ENCODE data around the gene SNX7.

SNX7 gene

DNA sequence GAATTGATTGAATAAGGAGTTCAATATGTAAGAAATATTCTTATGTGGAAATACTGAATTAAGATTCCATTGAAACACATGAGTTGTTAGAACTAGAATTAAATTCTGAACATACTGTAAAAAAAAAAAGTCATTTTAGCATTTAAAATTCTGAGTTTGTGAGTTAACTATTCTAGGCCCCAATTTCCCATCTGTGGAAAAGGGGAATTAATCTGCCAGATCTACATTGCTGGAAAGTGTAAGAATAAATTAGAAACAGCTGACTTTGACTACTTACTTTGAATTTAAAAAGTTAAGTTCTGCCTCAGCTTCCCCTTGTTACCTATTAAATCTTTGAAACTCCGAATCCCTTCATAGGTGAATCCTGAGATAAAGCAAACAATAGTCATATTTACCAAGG, 103.0 kb downstream of the SNX7 start:
- no peak for DNase-seq (ENCODE audit: low read depth in 2 of 2)

GRCh38 chr1:98766255-98766654, 104.7 kb downstream of the SNX7 start:
- DNase-seq (ENCODE audit: low read depth in 2 of 2), result no peak

DNA sequence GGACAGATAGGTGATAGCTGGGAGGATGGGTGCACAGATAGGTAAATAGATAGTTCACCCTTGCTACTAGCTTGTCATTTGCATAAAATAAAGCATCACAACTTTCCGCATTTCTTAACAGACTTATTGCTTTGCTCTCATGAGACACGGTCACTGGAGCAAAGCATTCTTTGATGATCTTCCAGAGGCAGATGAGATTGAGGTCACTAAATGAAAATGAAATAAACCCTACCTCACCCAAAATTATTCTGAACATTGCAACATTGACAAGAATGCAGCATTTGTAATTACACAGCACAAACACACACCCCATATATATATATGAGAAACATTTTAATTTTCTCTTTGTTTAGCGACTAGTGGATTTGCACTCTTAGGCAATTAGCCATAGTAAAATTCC, 107.6 kb downstream of the SNX7 start:
- DNase-seq (ENCODE audit: low read depth in 2 of 2), result no peak

GRCh38 chr1:98781906-98782305, 120.4 kb downstream of the SNX7 start:
- no peak for DNase-seq (ENCODE audit: low read depth in 2 of 2)

- DNase-seq (ENCODE audit: low read depth in 2 of 2), result no peak
These were observed 122.3 kb downstream of the SNX7 start for GRCh38 chr1:98783821-98784220.

- DNase-seq (ENCODE audit: low read depth in 2 of 2), result no peak
These were observed 130.0 kb downstream of the SNX7 start for GRCh38 chr1:98791498-98791897.

DNA sequence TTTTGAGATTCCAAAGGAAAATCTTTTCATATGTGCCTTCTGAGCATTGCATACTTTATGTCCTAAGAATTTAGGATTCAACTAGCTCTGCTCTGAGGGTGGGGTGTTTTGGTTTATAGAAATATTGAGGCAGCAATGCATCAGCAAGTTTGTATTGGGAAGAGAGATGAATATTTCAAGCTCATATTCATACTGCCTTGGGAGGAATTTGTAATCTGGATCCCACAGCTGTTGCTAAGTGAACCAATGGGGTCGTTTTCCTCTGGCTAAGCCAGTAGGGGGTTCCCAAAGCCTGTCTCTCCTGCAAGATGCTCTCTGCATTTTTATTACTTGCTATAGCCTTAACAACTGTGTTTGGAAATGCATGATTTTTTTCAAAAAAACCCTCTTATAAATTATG, 130.6 kb downstream of the SNX7 start:
- DNase-seq (ENCODE audit: low read depth in 2 of 2), result no peak

- no peak for DNase-seq (ENCODE audit: low read depth in 2 of 2)
These were observed 131.6 kb downstream of the SNX7 start for GRCh38 chr1:98793136-98793535.

- peak; percentile 4 to 8 for DNase-seq (ENCODE audit: low read depth in 2 of 2)
These were observed 132.8 kb downstream of the SNX7 start for GRCh38 chr1:98794196-98794886.

DNA sequence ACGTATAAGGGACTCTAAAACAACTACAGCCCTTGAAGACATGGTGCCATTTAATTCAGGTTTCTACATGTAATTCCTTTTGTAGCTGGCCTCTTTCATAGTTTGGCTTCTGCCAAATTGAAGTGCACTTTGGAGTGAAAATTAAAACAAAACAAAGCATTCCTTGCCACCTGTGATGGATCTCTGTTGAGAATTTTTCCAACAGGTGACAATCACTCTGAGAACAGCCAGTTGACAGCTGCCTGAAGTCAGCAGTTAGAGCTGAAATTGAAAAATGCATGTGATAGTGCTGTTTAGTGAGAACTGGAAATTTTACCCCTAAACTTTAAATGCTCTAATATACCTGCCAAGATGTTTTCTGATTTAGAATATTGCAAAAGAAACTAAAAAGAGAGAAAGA, 134.5 kb downstream of the SNX7 start:
- DNase-seq (ENCODE audit: low read depth in 2 of 2), result no peak

DNA sequence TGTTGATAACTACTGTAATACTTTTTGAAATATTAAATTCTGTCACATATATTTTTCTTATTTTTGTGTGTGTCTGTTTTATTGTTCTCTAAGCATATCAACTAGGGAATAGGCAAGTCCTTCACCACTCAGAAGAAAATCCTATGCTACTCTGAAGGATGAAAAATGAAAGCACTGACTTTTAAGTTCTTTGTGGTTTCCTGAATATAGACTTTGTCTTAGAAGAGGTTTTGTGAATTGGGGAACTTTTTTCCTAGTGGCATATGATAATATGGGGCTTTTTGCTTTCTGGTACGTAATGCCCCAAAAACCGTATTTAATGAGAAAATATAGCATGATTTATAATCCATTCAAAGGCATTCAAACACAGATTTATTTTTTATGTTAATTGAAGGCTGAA, 136.0 kb downstream of the SNX7 start:
- DNase-seq (ENCODE audit: low read depth in 2 of 2), result no peak
